GM23338 (cell line): ENCODE results near the gene KLHDC7A. TPM values are rescaled to one million over a fixed set of nuclear protein-coding genes. Genes with fewer than 3 reads are reported as not detected.
"Not testable (repeated sequence)": the region's sequence is repeated elsewhere in the genome, so short reads cannot be mapped to it uniquely, and the experiment has no call there.

Experiments used
- ATAC-seq: fragments of 200-7000 bp; cut with Tn5 transposase; 3 replicates; pipeline ENCODE4 v1.9.1; 2020
- DNase-seq: peaks from one replicate; pipeline ENCODE4 v3.0.0-alpha.2; 2015; ENCODE audit warnings: low spot score
- H2AFZ ChIP-seq: fragments of 200-600 bp; sonication (generic); 2 replicates; pipeline ENCODE4 v1.8.0; 2016; ENCODE audit warnings: antibody characterized with exemption, mild to moderate bottlenecking, moderate library complexity
- H3F3A ChIP-seq: fragments of 200-600 bp; sonication (generic); replicated peaks from 2 replicates; pipeline ENCODE4 v1.8.0; 2017; ENCODE audit warnings: antibody characterized with exemption, mixed run types, low read depth
- H3K27ac ChIP-seq: fragments of 200-600 bp; sonication (generic); 2 replicates; pipeline ENCODE4 v1.6.1; 2016; ENCODE audit warnings: low read depth
- H3K27me3 ChIP-seq: fragments of 200-600 bp; sonication (generic); 2 replicates; pipeline ENCODE4 v1.8.0; 2016; ENCODE audit warnings: mild to moderate bottlenecking, mixed run types, moderate library complexity; ENCODE audit not compliant: insufficient read depth
- H3K36me3 ChIP-seq: fragments of 200-600 bp; sonication (generic); 2 replicates; pipeline ENCODE4 v1.8.0; 2016; ENCODE audit warnings: mild to moderate bottlenecking; ENCODE audit not compliant: insufficient read depth
- H3K4me1 ChIP-seq: fragments of 200-600 bp; sonication (generic); 2 replicates; pipeline ENCODE4 v1.8.0; 2016; ENCODE audit warnings: mild to moderate bottlenecking, moderate library complexity; ENCODE audit not compliant: insufficient read depth
- H3K4me2 ChIP-seq: fragments of 200-600 bp; sonication (generic); 2 replicates; pipeline ENCODE4 v1.7.1; 2017; ENCODE audit warnings: mixed run types
- H3K4me3 ChIP-seq: fragments of 200-600 bp; sonication (generic); 2 replicates; pipeline ENCODE4 v1.6.1; 2016; ENCODE audit warnings: mixed run types
- H3K79me2 ChIP-seq: fragments of 200-600 bp; sonication (generic); replicated peaks from 2 replicates; pipeline ENCODE4 v1.8.0; 2017; ENCODE audit warnings: mild to moderate bottlenecking; ENCODE audit not compliant: insufficient read depth
- H3K9me2 ChIP-seq: fragments of 200-600 bp; sonication (generic); 2 replicates; pipeline ENCODE4 v1.8.0; 2017; ENCODE audit not compliant: insufficient read depth
- H4K20me1 ChIP-seq: fragments of 200-600 bp; sonication (generic); replicated peaks from 2 replicates; pipeline ENCODE4 v1.8.0; 2017; ENCODE audit warnings: mild to moderate bottlenecking; ENCODE audit not compliant: insufficient read depth
- H3K27ac Mint-ChIP-seq: 2 replicates; pipeline ENCODE4 v1.8.0; 2020; ENCODE audit warnings: inconsistent platforms, mild to moderate bottlenecking, moderate library complexity, mixed read lengths
- H3K27me3 Mint-ChIP-seq: 3 replicates; pipeline ENCODE4 v1.8.0; 2022; ENCODE audit warnings: low read depth, mild to moderate bottlenecking, moderate library complexity, mixed read lengths, inconsistent platforms; ENCODE audit not compliant: insufficient read depth, poor library complexity
- H3K36me3 Mint-ChIP-seq: 3 replicates; pipeline ENCODE4 v1.8.0; 2021; ENCODE audit warnings: low read depth, mild to moderate bottlenecking, inconsistent platforms, moderate library complexity, mixed read lengths
- H3K4me1 Mint-ChIP-seq: 3 replicates; pipeline ENCODE4 v1.8.0; 2020; ENCODE audit warnings: mild to moderate bottlenecking, inconsistent platforms, mixed read lengths
- H3K4me3 Mint-ChIP-seq: 3 replicates; pipeline ENCODE4 v1.8.0; 2021; ENCODE audit warnings: moderate library complexity, mild to moderate bottlenecking, inconsistent platforms, mixed read lengths
- H3K9me3 Mint-ChIP-seq: 3 replicates; pipeline ENCODE4 v1.8.0; 2020; ENCODE audit warnings: moderate library complexity, mild to moderate bottlenecking, inconsistent platforms, mixed read lengths
- EZH2 ChIP-seq: fragments of 200-600 bp; sonication (generic); IDR thresholded peaks from one replicate; pipeline ENCODE4 v1.8.0; 2017; ENCODE audit warnings: antibody characterized with exemption, mild to moderate bottlenecking, low read depth; ENCODE audit not compliant: unreplicated experiment
- EZH2phosphoT487 ChIP-seq: fragments of 200-600 bp; sonication (generic); IDR thresholded peaks from one replicate; pipeline ENCODE4 v1.8.1; 2018; ENCODE audit warnings: antibody characterized with exemption; ENCODE audit not compliant: unreplicated experiment
- JUNB ChIP-seq: IDR thresholded peaks from one replicate; pipeline ENCODE4 v1.6.1; 2016; ENCODE audit warnings: antibody characterized with exemption; ENCODE audit not compliant: unreplicated experiment
- NANOG ChIP-seq: IDR thresholded peaks from 2 replicates; pipeline ENCODE4 v1.6.1; 2016; ENCODE audit warnings: antibody characterized with exemption, borderline replicate concordance
- POLR2AphosphoS5 ChIP-seq: IDR thresholded peaks from 2 replicates; pipeline ENCODE4 v1.6.1; 2016; ENCODE audit warnings: antibody characterized with exemption, low read depth
- STAT1 ChIP-seq: IDR thresholded peaks from one replicate; pipeline ENCODE4 v1.6.1; 2016; ENCODE audit warnings: antibody characterized with exemption; ENCODE audit not compliant: unreplicated experiment
- ZNF331 ChIP-seq: fragments of 250-450 bp; sonication (Bioruptor Pico); IDR thresholded peaks from 2 replicates; pipeline ENCODE4 v1.5.0; 2020; ENCODE audit warnings: low read depth, mild to moderate bottlenecking, moderate library complexity
- polyA plus RNA-seq: library from polyadenylated mRNA; unstranded; fragments of >200 nt; fragmentation: Nextera tagmentation; extraction: Ambion mirVana; gene quantifications from 2 replicates; pipeline ENCODE4 v1.2.1, GENCODE V29; 2016
- total RNA-seq: library from RNA; depleted of rRNA; stranded (reverse); fragments of >200 nt; shearing (Covaris generic); gene quantifications from 2 replicates; pipeline ENCODE4 v1.2.3, GENCODE V29; 2014
- TF ChIP-seq, protein P1 (sequence below): fragments of 250-450 bp; sonication (Bioruptor Pico); IDR thresholded peaks from 2 replicates; pipeline ENCODE4 v1.5.0; 2020; ENCODE audit warnings: mild to moderate bottlenecking, moderate library complexity
- TF ChIP-seq, protein P2 (sequence below): IDR thresholded peaks from 2 replicates; pipeline ENCODE4 v1.6.1; 2016; ENCODE audit warnings: antibody characterized with exemption
- TF ChIP-seq, protein P3 (sequence below), 2 experiments: fragments of 200-600 bp in 1 of 2; sonication (generic) in 1 of 2; conservative IDR thresholded peaks; 2 replicates each; pipeline versions ENCODE4 v1.5.1 to v1.6.1; 2016 to 2017; ENCODE audit warnings: antibody characterized with exemption in 2 of 2, low read depth in 2 of 2, mild to moderate bottlenecking in 2 of 2, moderate library complexity in 1 of 2

KLHDC7A gene
- total and polyA plus RNA-seq, 2 experiments from 2014 or later = 4.5 to 22.4 TPM

DNA sequence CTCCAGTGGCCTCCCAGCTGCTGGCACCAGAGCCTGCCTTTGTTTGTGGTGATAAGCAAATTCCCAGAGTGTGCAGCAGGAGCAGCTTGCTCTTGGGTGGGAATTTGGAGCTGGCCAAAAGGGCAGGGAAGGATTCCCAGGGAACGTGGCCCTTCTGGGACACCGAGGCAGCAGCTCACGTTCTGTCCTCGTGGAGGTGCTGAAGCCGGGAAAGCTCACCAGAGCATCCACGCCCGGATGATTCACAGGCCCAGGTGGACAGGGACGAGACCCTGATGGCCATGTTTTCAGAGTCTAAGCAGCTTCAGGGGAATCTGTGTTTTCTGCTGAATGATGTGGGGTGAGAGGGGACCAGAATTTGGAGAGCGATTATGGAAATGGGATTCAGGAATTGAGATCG lies 19.1 kb upstream of the KLHDC7A start (continued):
- TF ChIP-seq, protein P1, sequence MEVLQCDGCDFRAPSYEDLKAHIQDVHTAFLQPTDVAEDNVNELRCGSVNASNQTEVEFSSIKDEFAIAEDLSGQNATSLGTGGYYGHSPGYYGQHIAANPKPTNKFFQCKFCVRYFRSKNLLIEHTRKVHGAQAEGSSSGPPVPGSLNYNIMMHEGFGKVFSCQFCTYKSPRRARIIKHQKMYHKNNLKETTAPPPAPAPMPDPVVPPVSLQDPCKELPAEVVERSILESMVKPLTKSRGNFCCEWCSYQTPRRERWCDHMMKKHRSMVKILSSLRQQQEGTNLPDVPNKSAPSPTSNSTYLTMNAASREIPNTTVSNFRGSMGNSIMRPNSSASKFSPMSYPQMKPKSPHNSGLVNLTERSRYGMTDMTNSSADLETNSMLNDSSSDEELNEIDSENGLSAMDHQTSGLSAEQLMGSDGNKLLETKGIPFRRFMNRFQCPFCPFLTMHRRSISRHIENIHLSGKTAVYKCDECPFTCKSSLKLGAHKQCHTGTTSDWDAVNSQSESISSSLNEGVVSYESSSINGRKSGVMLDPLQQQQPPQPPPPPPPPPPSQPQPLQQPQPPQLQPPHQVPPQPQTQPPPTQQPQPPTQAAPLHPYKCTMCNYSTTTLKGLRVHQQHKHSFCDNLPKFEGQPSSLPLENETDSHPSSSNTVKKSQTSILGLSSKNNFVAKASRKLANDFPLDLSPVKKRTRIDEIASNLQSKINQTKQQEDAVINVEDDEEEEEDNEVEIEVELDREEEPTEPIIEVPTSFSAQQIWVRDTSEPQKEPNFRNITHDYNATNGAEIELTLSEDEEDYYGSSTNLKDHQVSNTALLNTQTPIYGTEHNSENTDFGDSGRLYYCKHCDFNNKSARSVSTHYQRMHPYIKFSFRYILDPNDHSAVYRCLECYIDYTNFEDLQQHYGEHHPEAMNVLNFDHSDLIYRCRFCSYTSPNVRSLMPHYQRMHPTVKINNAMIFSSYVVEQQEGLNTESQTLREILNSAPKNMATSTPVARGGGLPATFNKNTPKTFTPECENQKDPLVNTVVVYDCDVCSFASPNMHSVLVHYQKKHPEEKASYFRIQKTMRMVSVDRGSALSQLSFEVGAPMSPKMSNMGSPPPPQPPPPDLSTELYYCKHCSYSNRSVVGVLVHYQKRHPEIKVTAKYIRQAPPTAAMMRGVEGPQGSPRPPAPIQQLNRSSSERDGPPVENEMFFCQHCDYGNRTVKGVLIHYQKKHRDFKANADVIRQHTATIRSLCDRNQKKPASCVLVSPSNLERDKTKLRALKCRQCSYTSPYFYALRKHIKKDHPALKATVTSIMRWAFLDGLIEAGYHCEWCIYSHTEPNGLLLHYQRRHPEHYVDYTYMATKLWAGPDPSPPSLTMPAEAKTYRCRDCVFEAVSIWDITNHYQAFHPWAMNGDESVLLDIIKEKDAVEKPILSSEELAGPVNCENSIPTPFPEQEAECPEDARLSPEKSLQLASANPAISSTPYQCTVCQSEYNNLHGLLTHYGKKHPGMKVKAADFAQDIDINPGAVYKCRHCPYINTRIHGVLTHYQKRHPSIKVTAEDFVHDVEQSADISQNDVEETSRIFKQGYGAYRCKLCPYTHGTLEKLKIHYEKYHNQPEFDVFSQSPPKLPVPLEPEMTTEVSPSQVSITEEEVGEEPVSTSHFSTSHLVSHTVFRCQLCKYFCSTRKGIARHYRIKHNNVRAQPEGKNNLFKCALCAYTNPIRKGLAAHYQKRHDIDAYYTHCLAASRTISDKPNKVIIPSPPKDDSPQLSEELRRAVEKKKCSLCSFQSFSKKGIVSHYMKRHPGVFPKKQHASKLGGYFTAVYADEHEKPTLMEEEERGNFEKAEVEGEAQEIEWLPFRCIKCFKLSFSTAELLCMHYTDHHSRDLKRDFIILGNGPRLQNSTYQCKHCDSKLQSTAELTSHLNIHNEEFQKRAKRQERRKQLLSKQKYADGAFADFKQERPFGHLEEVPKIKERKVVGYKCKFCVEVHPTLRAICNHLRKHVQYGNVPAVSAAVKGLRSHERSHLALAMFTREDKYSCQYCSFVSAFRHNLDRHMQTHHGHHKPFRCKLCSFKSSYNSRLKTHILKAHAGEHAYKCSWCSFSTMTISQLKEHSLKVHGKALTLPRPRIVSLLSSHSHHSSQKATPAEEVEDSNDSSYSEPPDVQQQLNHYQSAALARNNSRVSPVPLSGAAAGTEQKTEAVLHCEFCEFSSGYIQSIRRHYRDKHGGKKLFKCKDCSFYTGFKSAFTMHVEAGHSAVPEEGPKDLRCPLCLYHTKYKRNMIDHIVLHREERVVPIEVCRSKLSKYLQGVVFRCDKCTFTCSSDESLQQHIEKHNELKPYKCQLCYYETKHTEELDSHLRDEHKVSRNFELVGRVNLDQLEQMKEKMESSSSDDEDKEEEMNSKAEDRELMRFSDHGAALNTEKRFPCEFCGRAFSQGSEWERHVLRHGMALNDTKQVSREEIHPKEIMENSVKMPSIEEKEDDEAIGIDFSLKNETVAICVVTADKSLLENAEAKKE (CRISPR knock-in tag) = no peak
- TF ChIP-seq, protein P2, sequence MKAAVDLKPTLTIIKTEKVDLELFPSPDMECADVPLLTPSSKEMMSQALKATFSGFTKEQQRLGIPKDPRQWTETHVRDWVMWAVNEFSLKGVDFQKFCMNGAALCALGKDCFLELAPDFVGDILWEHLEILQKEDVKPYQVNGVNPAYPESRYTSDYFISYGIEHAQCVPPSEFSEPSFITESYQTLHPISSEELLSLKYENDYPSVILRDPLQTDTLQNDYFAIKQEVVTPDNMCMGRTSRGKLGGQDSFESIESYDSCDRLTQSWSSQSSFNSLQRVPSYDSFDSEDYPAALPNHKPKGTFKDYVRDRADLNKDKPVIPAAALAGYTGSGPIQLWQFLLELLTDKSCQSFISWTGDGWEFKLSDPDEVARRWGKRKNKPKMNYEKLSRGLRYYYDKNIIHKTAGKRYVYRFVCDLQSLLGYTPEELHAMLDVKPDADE = no peak
- TF ChIP-seq POLR2AphosphoS5 (no peak), ZNF331 (no peak), STAT1 (no peak), JUNB (no peak), EZH2 (no peak), EZH2phosphoT487 (no peak), NANOG (no peak)
- TF ChIP-seq, protein P3, sequence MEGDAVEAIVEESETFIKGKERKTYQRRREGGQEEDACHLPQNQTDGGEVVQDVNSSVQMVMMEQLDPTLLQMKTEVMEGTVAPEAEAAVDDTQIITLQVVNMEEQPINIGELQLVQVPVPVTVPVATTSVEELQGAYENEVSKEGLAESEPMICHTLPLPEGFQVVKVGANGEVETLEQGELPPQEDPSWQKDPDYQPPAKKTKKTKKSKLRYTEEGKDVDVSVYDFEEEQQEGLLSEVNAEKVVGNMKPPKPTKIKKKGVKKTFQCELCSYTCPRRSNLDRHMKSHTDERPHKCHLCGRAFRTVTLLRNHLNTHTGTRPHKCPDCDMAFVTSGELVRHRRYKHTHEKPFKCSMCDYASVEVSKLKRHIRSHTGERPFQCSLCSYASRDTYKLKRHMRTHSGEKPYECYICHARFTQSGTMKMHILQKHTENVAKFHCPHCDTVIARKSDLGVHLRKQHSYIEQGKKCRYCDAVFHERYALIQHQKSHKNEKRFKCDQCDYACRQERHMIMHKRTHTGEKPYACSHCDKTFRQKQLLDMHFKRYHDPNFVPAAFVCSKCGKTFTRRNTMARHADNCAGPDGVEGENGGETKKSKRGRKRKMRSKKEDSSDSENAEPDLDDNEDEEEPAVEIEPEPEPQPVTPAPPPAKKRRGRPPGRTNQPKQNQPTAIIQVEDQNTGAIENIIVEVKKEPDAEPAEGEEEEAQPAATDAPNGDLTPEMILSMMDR (conservative IDR thresholded peaks at IDR 0.05; ENCODE audit: low read depth in 2 of 2) = no peak

DNA sequence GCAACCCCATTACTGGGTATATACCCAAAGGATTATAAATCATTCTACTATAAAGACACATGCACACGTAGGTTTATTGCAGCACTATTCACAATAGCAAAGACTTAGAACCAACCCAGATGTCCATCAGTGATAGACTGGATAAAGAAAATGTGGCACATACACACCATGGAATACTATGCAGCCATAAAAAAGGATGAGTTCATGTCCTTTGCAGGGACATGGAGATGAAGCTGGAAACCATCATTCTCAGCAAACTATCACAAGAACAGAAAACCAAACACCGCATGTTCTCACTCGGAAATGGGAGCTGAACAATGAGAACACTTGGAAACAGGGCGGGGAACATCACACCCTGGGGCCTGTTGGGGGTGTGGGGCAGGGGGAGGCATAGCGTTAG lies 18.2 kb upstream of the KLHDC7A start:
- not testable (repeated sequence) for H3K9me3 Mint-ChIP-seq, H3K9me2 ChIP-seq, H4K20me1 ChIP-seq, H3K27ac Mint-ChIP-seq, H3K4me3 ChIP-seq, H3K27me3 Mint-ChIP-seq, DNase-seq, H2AFZ ChIP-seq, H3K79me2 ChIP-seq, H3K4me2 ChIP-seq, H3K36me3 ChIP-seq, H3F3A ChIP-seq, H3K27me3 ChIP-seq, H3K36me3 Mint-ChIP-seq, H3K27ac ChIP-seq, H3K4me1 ChIP-seq, H3K4me3 Mint-ChIP-seq, ATAC-seq, H3K4me1 Mint-ChIP-seq
